K562 (cell line): ENCODE measurements around the gene MGST3. TPM values are rescaled to one million over a fixed set of nuclear protein-coding genes. Genes with fewer than 3 reads are reported as not detected.

Experiments
- GTF2A2 ChIP-seq: IDR thresholded peaks from 2 replicates; pipeline ENCODE4 v1.6.1; 2016; ENCODE audit warnings: mild to moderate bottlenecking, missing genetic modification characterization, missing compliant biosample characterization
- HMBOX1 ChIP-seq: sonication (generic); IDR thresholded peaks from 2 replicates; pipeline ENCODE4 v1.6.1; 2016
- LEF1 ChIP-seq: fragments of 450-650 bp; IDR thresholded peaks from 2 replicates; pipeline ENCODE4 v1.6.1; 2016; ENCODE audit warnings: mild to moderate bottlenecking
- MITF ChIP-seq: IDR thresholded peaks from 2 replicates; pipeline ENCODE4 v1.6.1; 2014; ENCODE audit warnings: antibody characterized with exemption
- NCOA2 ChIP-seq, 2 experiments: fragments of 450-650 bp; IDR thresholded peaks; 2 replicates each; pipeline ENCODE4 v1.6.1; 2018; ENCODE audit warnings: mild to moderate bottlenecking in 2 of 2, moderate library complexity in 1 of 2; ENCODE audit not compliant: partially characterized antibody in 2 of 2
- POLR2AphosphoS5 ChIP-seq: IDR thresholded peaks from 2 replicates; pipeline ENCODE4 v1.6.1; 2011; ENCODE audit warnings: mild to moderate bottlenecking, low read depth, low read length, moderate library complexity; ENCODE audit not compliant: control insufficient read depth, insufficient read depth
- RBM39 ChIP-seq: fragments of 200-400 bp; formaldehyde crosslinking; optimal IDR thresholded peaks from 2 replicates; pipeline ENCODE3; 2018; ENCODE audit warnings: low read depth, low read length
- RREB1 ChIP-seq: fragments of 250-450 bp; sonication (Bioruptor Pico); IDR thresholded peaks from 2 replicates; pipeline ENCODE4 v1.4.0; 2020
- TAF9B ChIP-seq: fragments of 450-650 bp; IDR thresholded peaks from 2 replicates; pipeline ENCODE4 v1.6.1; 2018; ENCODE audit warnings: mild to moderate bottlenecking; ENCODE audit not compliant: partially characterized antibody
- WHSC1 ChIP-seq: IDR thresholded peaks from one replicate; pipeline ENCODE4 v1.6.1; 2012; ENCODE audit warnings: low read length, control low read depth, inconsistent platforms
- ZFX ChIP-seq: sonication (generic); formaldehyde crosslinking; IDR thresholded peaks from 2 replicates; pipeline ENCODE4 v1.8.0; 2022; ENCODE audit warnings: mild to moderate bottlenecking, missing genetic modification reagents, moderate library complexity
- polyA plus RNA-seq, 8 experiments: library from polyadenylated mRNA; depleted of rRNA in 4 of 8; stranded (reverse) in 5 of 8; unstranded in 3 of 8; fragments of >200 nt; fragmentation: Nextera tagmentation in 2 of 8; fragmentation: Illumina TruSeq in 1 of 8; extraction: Ambion mirVana in 2 of 8; extraction: Trizol in 1 of 8; gene quantifications; 2 replicates each; pipeline versions ENCODE4 v1.2.1 to v1.2.3, GENCODE V29; 2011 to 2014; ENCODE audit warnings: inconsistent platforms in 1 of 8, missing spikeins in 1 of 8
- total RNA-seq, 7 experiments: library from RNA; depleted of rRNA in 6 of 7; stranded (reverse); fragments of >200 nt in 6 of 7; fragmentation: Illumina TruSeq in 2 of 7; extraction: Trizol in 2 of 7; gene quantifications; 2 replicates each; pipeline versions ENCODE4 v1.2.1 to v1.2.3, GENCODE V29; 2011 to 2021; ENCODE audit warnings: low replicate concordance in 1 of 7

Gene MGST3
- total and polyA plus RNA-seq, 9 of the 15 experiments (the other 6 are each of a cell fraction or from before 2014, with no cell fraction given): 70.7 to 287 (median 105) TPM

- TF ChIP-seq HMBOX1: 0 out of 2 replicates have a peak, but pooled peaks have one; percentile 15
- no peak for TF ChIP-seq LEF1
- no peak for TF ChIP-seq RBM39
- no peak for TF ChIP-seq TAF9B
- TF ChIP-seq RREB1 (CRISPR knock-in tag): no peak
- no peak for TF ChIP-seq NCOA2 (IDR thresholded peaks at IDR 0.05; ENCODE audit: partially characterized antibody in 2 of 2)
- no peak for TF ChIP-seq GTF2A2 (tag)
- no peak for TF ChIP-seq ZFX (CRISPR knock-in tag)
- TF ChIP-seq WHSC1: no peak
- TF ChIP-seq MITF: no peak
- TF ChIP-seq POLR2AphosphoS5: peak; percentile 38; the same call in 1 of the 2 replicates
- TF ChIP-seq, all 486 proteins: peak for 3
These were observed 9.0 kb downstream of the MGST3 start (continued) for GRCh38 chr1:165639821-165640623.
